Heart right ventricle (tissue), 16 donors: ENCODE data around the gene EIF2B4. TPM values are rescaled to one million over a fixed set of nuclear protein-coding genes. Genes with fewer than 3 reads are reported as not detected.

ENCODE experiments used
- ATAC-seq, 8 donors: fragments of 200-7000 bp; cut with Tn5 transposase; one replicate each; pipeline ENCODE4 v1.9.1; 2020; ENCODE audit warnings: mild to moderate bottlenecking in 8 of 8, moderate library complexity in 8 of 8, moderate number of reproducible peaks in 1 of 8
- DNase-seq, 2 donors: peaks; one replicate each; pipeline ENCODE4 v3.0.0-alpha.2; 2020
- H3K27ac ChIP-seq, 10 donors: fragments of 200-600 bp; sonication (generic) in 2 of 10; one replicate each; pipeline versions ENCODE4 v1.5.0 to v1.8.0; 2020 to 2022; ENCODE audit warnings: mild to moderate bottlenecking in 3 of 10
- H3K27me3 ChIP-seq, 7 donors: fragments of 200-600 bp; one replicate each; pipeline ENCODE4 v1.8.0; 2021 to 2022; ENCODE audit warnings: mild to moderate bottlenecking in 2 of 7
- H3K36me3 ChIP-seq, 9 donors: fragments of 200-600 bp; sonication (generic) in 1 of 9; one replicate each; pipeline versions ENCODE4 v1.5.0 to v1.8.0; 2020 to 2022; ENCODE audit warnings: mild to moderate bottlenecking in 2 of 9
- H3K4me1 ChIP-seq, 9 donors: fragments of 200-600 bp; sonication (generic) in 1 of 9; one replicate each; pipeline versions ENCODE4 v1.5.0 to v1.8.0; 2020 to 2022; ENCODE audit warnings: mild to moderate bottlenecking in 4 of 9
- H3K4me3 ChIP-seq, 10 donors: fragments of 200-600 bp; sonication (generic) in 2 of 10; one replicate each; pipeline versions ENCODE4 v1.5.0 to v1.8.0; 2020 to 2022; ENCODE audit warnings: mild to moderate bottlenecking in 7 of 10, moderate library complexity in 2 of 10
- H3K9me3 ChIP-seq, 11 donors: fragments of 200-600 bp in 10 of 11; sonication (generic) in 2 of 11; one replicate each; pipeline versions ENCODE4 v1.5.0 to v1.8.0; 2013 to 2022; ENCODE audit warnings: mild to moderate bottlenecking in 2 of 11, control low read depth in 1 of 11, moderate library complexity in 1 of 11
- CTCF ChIP-seq, 9 donors: fragments of 200-600 bp; sonication (generic) in 2 of 9; IDR thresholded peaks; one replicate each; pipeline versions ENCODE4 v1.5.0 to v1.8.0; 2021 to 2022; ENCODE audit warnings: antibody characterized with exemption in 9 of 9, mild to moderate bottlenecking in 5 of 9, moderate library complexity in 1 of 9
- WGBS, 2 donors: extraction: QIAGEN DNeasy Blood & Tissue Kit; methylation state at CpG; one replicate each; pipeline ENCODE4 v1.1.7; 2013; ENCODE audit warnings: inconsistent platforms in 1 of 2; 5-methylcytosine and 5-hydroxymethylcytosine counted together
- intact Hi-C, 10 donors: fragments of 100-400 bp; cut with DNase I; formaldehyde crosslinking; loops; one replicate each; pipeline versions ENCODE4 v1.11.1 to v1.14.2; 2022
- polyA plus RNA-seq, 2 donors: library from polyadenylated mRNA; stranded (reverse); fragments of 200-250 nt; gene quantifications; one replicate each; pipeline ENCODE4 v1.2.3, GENCODE V29; 2013
- total RNA-seq, 10 donors: library from RNA; stranded (reverse); fragmentation: NEBNext Ultra II Directional in 3 of 10; extraction: Animal tissue kit (Norgen Biotek cat#: 25700) in 3 of 10; gene quantifications; one replicate each; pipeline versions ENCODE4 v1.2.1 to v1.2.4, GENCODE V29; 2021 to 2023
- donor health status: Arrhythmogenic right ventricular cardiomyopathy.
- donor health status: ischemic (EF 13 %, LVEDD 7.1; RV severe dilation, severe dysfunction).
- donor health status: healthy with polysubstance abuse.
- donor health status: DM: no; HTN: yes; CAD: no.
- donor health status: DM: no; HTN: no; CAD: no.
- donor health status: ischemic (EF 25% LVEDD 6.9; RV normal size, moderate dysfunction).
- donor health status: ischemic (EF 25% LVEDD 5.7; RV mildly dilated, moderate dysfunction).
- donor health status: healthy.
- donor health status: DM: yes; HTN: yes; CAD: no.
- donor health status: Ischemic cardiomyopathy.
- donor health status: ischemic (EF 35%, LVEDD 5.7; RV mildly dilated, moderate dysfunction).
- donor health status: nonischemic (EF 11% LVEDD 7.7; RV severe dilation, severe dysfunction).
- donor health status: DM: yes; HTN: yes; CAD: no.
- donor health status: PGD.
- donor health status: ischemic (EF 29% LVEDD 5.4; RV normal size, mild dysfunction).
- donor health status: nonischemic (EF 23%, LVEDD 6.1; RV moderate dilation, normal function).

The EIF2B4 gene
- total and polyA plus RNA-seq, 12 donors = 26.4 to 70.7 (median 36.3) TPM

- Histone ChIP-seq H3K9me3 (no peaks in the 10 kb centered on the region), H3K4me3 (peak within 1 kb of the TSS; percentile 69 to 100 (median 98)), H3K27ac (peak within 1 kb of the TSS; percentile 48 to 95 (median 92)), H3K36me3 (peaks cover 0 to 22% (median 0%) of the 10 kb centered on the region in 9 donors), H3K27me3 (no peaks in the 10 kb centered on the region), H3K4me1 (peaks cover 7 to 38% (median 28%) of the 10 kb centered on the region in 9 donors)
- intact Hi-C loops = loop anchor here in 5 of 10 donors (1.0 to 10.0 kb wide), 4 partner anchors 19 to 215 kb away; partner anchors contain the start of genes NRBP1 (in 4 of the 5), ZNF513 (in 2 of the 5), CCDC121 (in 1 of the 5) and GPN1 (in 1 of the 5)
- peak; percentile 99 to 100 (median 100) for ATAC-seq
- peak in 2 of 9 donors; percentile 5 to 13 for TF ChIP-seq CTCF (IDR thresholded peaks at IDR 0.05)
- 1% methylated on average over 69 to 82 of the region's 82 CpGs for WGBS, 2 donors
- DNase-seq = peak; percentile 94 to 97
Measured at GRCh38 chr2:27409321-27410073, 39.4 kb upstream of the EIF2B4 start, which contains the start of gene PPM1G. Gene PPM1G, minus strand, starts transcription at chr2:27409591. Its CDS starts 169 bp downstream, at chr2:27409422.

DNA sequence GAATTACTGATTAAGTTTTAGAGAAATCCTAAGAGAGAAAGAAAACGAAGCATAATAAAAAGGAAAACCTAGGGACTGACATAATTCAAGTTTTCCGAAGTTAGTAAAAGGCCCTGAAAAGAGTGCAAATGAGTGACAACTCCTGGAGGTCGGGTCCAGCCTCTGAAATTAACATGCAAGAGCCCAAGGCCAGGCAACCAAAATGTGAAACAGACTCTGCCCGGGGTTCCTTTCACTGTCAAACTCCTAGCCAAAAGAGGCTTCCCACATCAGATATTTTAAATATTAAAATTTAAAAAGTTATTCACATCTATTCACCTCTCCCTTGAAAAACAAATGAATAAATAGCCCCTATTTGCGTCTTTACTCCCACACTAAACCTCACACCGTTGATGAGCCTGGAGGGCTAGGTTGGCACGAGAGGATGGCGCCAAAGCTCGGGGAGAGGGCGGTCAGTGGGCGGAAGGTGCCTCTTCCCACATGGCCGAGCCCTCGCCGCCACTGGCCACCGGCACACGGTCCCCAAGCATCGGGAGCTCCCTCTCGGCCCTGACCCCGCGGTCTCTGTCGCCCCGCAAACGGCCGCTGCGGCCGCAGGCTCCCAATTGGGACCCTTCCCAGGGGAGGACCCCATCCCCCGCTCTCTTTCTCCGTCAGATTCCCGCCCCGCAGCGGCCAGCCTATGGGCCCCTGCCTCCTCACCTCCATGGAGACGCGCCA is 38.6 kb upstream of the EIF2B4 start:
- DNase-seq = peak in 1 of 2 donors; percentile 14
- intact Hi-C loops = loop anchor here in 5 of 10 donors (1.0 to 10.0 kb wide), 4 partner anchors 20 to 216 kb away; partner anchors contain the start of genes NRBP1 (in 4 of the 5), ZNF513 (in 2 of the 5), CCDC121 (in 1 of the 5) and GPN1 (in 1 of the 5)
- H3K27ac ChIP-seq = peak overlapping the region; percentile 23 to 95 (median 92)
- no peaks in the 10 kb centered on the region for H3K9me3 ChIP-seq
- H3K4me1 ChIP-seq = peaks cover 7 to 38% (median 28%) of the 10 kb centered on the region in 9 donors
- no peak for TF ChIP-seq CTCF (IDR thresholded peaks at IDR 0.05)
- H3K4me3 ChIP-seq = peak overlapping the region; percentile 69 to 100 (median 98)
- no peaks in the 10 kb centered on the region for H3K27me3 ChIP-seq
- H3K36me3 ChIP-seq = peaks cover 0 to 22% (median 0%) of the 10 kb centered on the region in 9 donors
- ATAC-seq = peak; percentile 14 to 56 (median 34)
- 0 to 1% methylated on average over 28 to 33 of the region's 33 CpGs for WGBS, 2 donors

GRCh38 chr2:27407798-27408491 is 37.8 kb upstream of the EIF2B4 start:
- no peaks in the 10 kb centered on the region for H3K27me3 ChIP-seq
- H3K27ac ChIP-seq = peak overlapping the region in 4 of 10 donors; percentile 91 to 95 (median 92)
- peaks cover 7 to 38% (median 28%) of the 10 kb centered on the region in 9 donors for H3K4me1 ChIP-seq
- DNase-seq = no peak
- H3K9me3 ChIP-seq = no peaks in the 10 kb centered on the region
- 51 to 56% methylated on average over 16 of the region's 16 CpGs for WGBS, 2 donors
- peak in 7 of 9 donors; percentile 36 to 66 (median 55) for TF ChIP-seq CTCF (IDR thresholded peaks at IDR 0.05)
- no peak for ATAC-seq
- H3K4me3 ChIP-seq = peak overlapping the region in 9 of 10 donors; percentile 69 to 100 (median 98)
- H3K36me3 ChIP-seq = peaks cover 0 to 23% (median 0%) of the 10 kb centered on the region in 9 donors
- intact Hi-C loops = loop anchor here in 4 of 10 donors (2.0 to 10.0 kb wide), 3 partner anchors 21 to 217 kb away; partner anchors contain the start of genes NRBP1 (in 3 of the 4), ZNF513 (in 2 of the 4), CCDC121 (in 1 of the 4) and GPN1 (in 1 of the 4)
